HCT116 (cell line): ENCODE results near the gene EPHA8. TPM values are rescaled to one million over a fixed set of nuclear protein-coding genes. Genes with fewer than 3 reads are reported as not detected.

Experiments used
- ATAC-seq: fragments of 200-7000 bp; cut with Tn5 transposase; 2 replicates; pipeline ENCODE4 v1.9.1; 2020; ENCODE audit warnings: mild to moderate bottlenecking, moderate library complexity
- BruUV-seq: library from RNA; stranded (reverse); fragments of 400-500 nt; replicated peaks from 2 replicates; lab custom pipeline; 2021; lab: Mats Ljungman, UMichigan
- CTCF ChIA-PET: fragments of 300-600 bp; sonication (Branson Sonifier 250); formaldehyde crosslinking; loops from one replicate; lab custom pipeline; 2021; ENCODE audit warnings: antibody characterized with exemption; lab: Charles Lee
- POLR2A ChIA-PET: fragments of 300-600, 350-600 bp; sonication (Branson Sonifier 250); formaldehyde crosslinking; loops from one replicate; lab custom pipeline; 2021; ENCODE audit warnings: antibody characterized with exemption; lab: Charles Lee
- RAD21 ChIA-PET, 2 experiments: fragments of 300-600 bp; sonication (Branson Sonifier 250); formaldehyde crosslinking; loops; one replicate each; lab custom pipeline; 2023; ENCODE audit warnings: low total read pairs in 2 of 2; ENCODE audit not compliant: uncharacterized antibody in 2 of 2, unreplicated experiment in 2 of 2, low non-redundant PET in 1 of 2; lab: Charles Lee
- DNase-seq: peaks from one replicate; pipeline ENCODE4 v3.0.0-alpha.2; 2010; ENCODE audit warnings: low read depth, low spot score
- H2AFZ ChIP-seq: fragments of 200-600 bp; shearing (Covaris generic), sonication (generic); 2 replicates; pipeline ENCODE4 v1.6.1; 2017; ENCODE audit warnings: low read depth, mixed run types, mixed read lengths, antibody characterized with exemption, low read length; ENCODE audit not compliant: poor library complexity, severe bottlenecking
- H3K27ac ChIP-seq: 2 replicates; pipeline ENCODE4 v1.5.1; 2012; ENCODE audit warnings: low read depth, low read length
- H3K27me3 ChIP-seq: fragments of 200-600 bp; sonication (generic); 2 replicates; pipeline ENCODE4 v1.6.1; 2016; ENCODE audit warnings: mixed run types, low read length, mixed read lengths; ENCODE audit not compliant: insufficient read depth
- H3K36me3 ChIP-seq, 2 experiments: fragments of 200-500 bp in 1 of 2; fragments of 200-600 bp in 1 of 2; sonication (Bioruptor generic) in 1 of 2; sonication (generic) in 1 of 2; 2 replicates each; pipeline versions ENCODE4 v1.5.1 to v1.6.1; 2014 to 2016; ENCODE audit warnings: low read length in 2 of 2, inconsistent platforms in 1 of 2, mixed read lengths in 1 of 2, mixed run types in 1 of 2; ENCODE audit not compliant: insufficient read depth in 2 of 2, control insufficient read depth in 1 of 2
- H3K4me1 ChIP-seq, 2 experiments: fragments of 200-600 bp in 1 of 2; sonication (generic) in 1 of 2; 2 replicates each; pipeline versions ENCODE4 v1.5.1 to v1.6.1; 2012 to 2017; ENCODE audit warnings: low read length in 2 of 2, inconsistent platforms in 1 of 2, mild to moderate bottlenecking in 1 of 2, mixed read lengths in 1 of 2, mixed run types in 1 of 2, moderate library complexity in 1 of 2; ENCODE audit not compliant: insufficient read depth in 2 of 2, control insufficient read depth in 1 of 2
- H3K4me2 ChIP-seq: fragments of 200-600 bp; sonication (generic); 2 replicates; pipeline ENCODE4 v1.6.1; 2017; ENCODE audit warnings: mixed run types, low read length, mixed read lengths
- H3K4me3 ChIP-seq, 2 experiments: fragments of 200-600 bp in 1 of 2; sonication (generic) in 1 of 2; replicated peaks in 1 of 2; 2 replicates each; pipeline ENCODE4 v1.5.1; 2011 to 2016; ENCODE audit warnings: low read length in 2 of 2, control low read depth in 1 of 2, low read depth in 1 of 2, mild to moderate bottlenecking in 1 of 2, mixed read lengths in 1 of 2, mixed run types in 1 of 2
- H3K79me2 ChIP-seq: fragments of 200-600 bp; sonication (generic); 2 replicates; pipeline ENCODE4 v1.6.1; 2017; ENCODE audit warnings: mild to moderate bottlenecking, mixed run types, low read length, moderate library complexity, mixed read lengths; ENCODE audit not compliant: insufficient read depth
- H3K9ac ChIP-seq: fragments of 200-600 bp; sonication (generic); 2 replicates; pipeline ENCODE4 v1.6.1; 2016; ENCODE audit warnings: low read length, mixed read lengths
- H3K9me2 ChIP-seq: fragments of 200-600 bp; sonication (generic), shearing (Covaris generic); 2 replicates; pipeline ENCODE4 v1.6.1; 2017; ENCODE audit warnings: mixed run types, mild to moderate bottlenecking, moderate library complexity; ENCODE audit not compliant: insufficient read depth
- H3K9me3 ChIP-seq, 2 experiments: fragments of 200-500 bp in 1 of 2; fragments of 200-600 bp in 1 of 2; sonication (Bioruptor generic) in 1 of 2; sonication (generic) in 1 of 2; 2 replicates each; pipeline ENCODE4 v1.6.1; 2014 to 2017; ENCODE audit warnings: low read length in 2 of 2, mixed read lengths in 2 of 2, inconsistent platforms in 1 of 2, low read depth in 1 of 2, mild to moderate bottlenecking in 1 of 2, mixed run types in 1 of 2, moderate library complexity in 1 of 2; ENCODE audit not compliant: control insufficient read depth in 1 of 2, insufficient read depth in 1 of 2
- H4K20me1 ChIP-seq: fragments of 200-600 bp; sonication (generic), shearing (Covaris generic); 2 replicates; pipeline ENCODE4 v1.6.1; 2017; ENCODE audit warnings: mixed run types, mild to moderate bottlenecking, moderate library complexity; ENCODE audit not compliant: insufficient read depth
- EZH2phosphoT487 ChIP-seq: fragments of 200-600 bp; IDR thresholded peaks from 2 replicates; pipeline ENCODE4 v1.6.1; 2018; ENCODE audit warnings: antibody characterized with exemption, borderline replicate concordance
- JUND ChIP-seq: IDR thresholded peaks from 2 replicates; pipeline ENCODE4 v1.6.1; 2012
- SP1 ChIP-seq: IDR thresholded peaks from 2 replicates; pipeline ENCODE4 v1.6.1; 2012; ENCODE audit warnings: low read depth
- SRF ChIP-seq: IDR thresholded peaks from 2 replicates; pipeline ENCODE4 v1.6.1; 2012; ENCODE audit warnings: low read depth
- TCF7L2 ChIP-seq: IDR thresholded peaks from 2 replicates; pipeline ENCODE4 v1.7.0; 2011; ENCODE audit warnings: borderline replicate concordance, inconsistent platforms; ENCODE audit not compliant: insufficient read depth, insufficient read length; ENCODE audit errors: extremely low read depth
- YY1 ChIP-seq: IDR thresholded peaks from 2 replicates; pipeline ENCODE4 v1.6.1; 2011; ENCODE audit warnings: low read length, low read depth, moderate library complexity, mild to moderate bottlenecking; ENCODE audit not compliant: insufficient replicate concordance; ENCODE audit errors: extremely low read depth
- ZFX ChIP-seq: fragments of 450-650 bp; IDR thresholded peaks from 2 replicates; pipeline ENCODE4 v1.6.1; 2017
- intact Hi-C: fragments of 100-400 bp; cut with micrococcal nuclease; formaldehyde crosslinking; loops from 2 replicates; pipeline ENCODE4 v1.10.0; 2022
- total RNA-seq: library from RNA; stranded (reverse); gene quantifications from one replicate; pipeline ENCODE4 v1.2.1, GENCODE V29; 2021; ENCODE audit not compliant: unreplicated experiment
- TF ChIP-seq, protein P1 (sequence below): IDR thresholded peaks from 2 replicates; pipeline ENCODE4 v1.6.1; 2012
- TF ChIP-seq, protein P2 (sequence below): IDR thresholded peaks from 2 replicates; pipeline ENCODE4 v1.6.1; 2012
- TF ChIP-seq, protein P3 (sequence below), 3 experiments: fragments of 200-600 bp in 1 of 3; sonication (generic) in 1 of 3; IDR thresholded peaks in 2 of 3; conservative IDR thresholded peaks in 1 of 3; 2 replicates each; pipeline ENCODE4 v1.5.1; 2012 to 2017; ENCODE audit warnings: low read depth in 2 of 3, low read length in 2 of 3, antibody characterized with exemption in 1 of 3, borderline replicate concordance in 1 of 3, control low read depth in 1 of 3, mild to moderate bottlenecking in 1 of 3, mixed read lengths in 1 of 3, mixed run types in 1 of 3, moderate library complexity in 1 of 3; ENCODE audit not compliant: insufficient read depth in 1 of 3
- TF ChIP-seq, protein P4 (sequence below): IDR thresholded peaks from 2 replicates; pipeline ENCODE4 v1.6.1; 2011; ENCODE audit warnings: mild to moderate bottlenecking, low read length, moderate library complexity; ENCODE audit not compliant: insufficient replicate concordance; ENCODE audit errors: extremely low read depth

EPHA8 gene
- total RNA-seq, 1 experiment from 2014 or later: 0.30 TPM

DNA sequence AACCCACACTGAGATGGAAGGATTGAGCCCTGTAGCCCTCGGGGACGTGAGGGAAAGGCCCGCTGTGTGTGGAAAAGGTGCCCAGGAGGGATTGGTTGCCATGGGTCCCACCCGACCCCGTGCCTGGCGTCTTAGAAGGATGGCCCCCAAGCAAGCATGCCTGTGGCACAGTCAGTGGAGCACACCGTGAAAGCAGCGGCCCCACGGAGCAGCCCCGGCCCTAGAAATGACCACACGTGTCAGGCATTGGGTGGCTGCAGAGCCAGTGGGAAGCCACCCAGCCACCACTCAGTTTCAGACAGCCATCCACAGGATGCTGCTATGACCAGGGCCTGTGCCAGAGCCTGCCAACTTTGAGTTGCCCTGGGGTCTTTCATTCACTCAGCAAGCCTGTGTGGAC lies 13.3 kb upstream of the EPHA8 start:
- no peaks in the 10 kb centered on the region for H3K9me2 ChIP-seq
- H3K36me3 ChIP-seq: no peaks in the 10 kb centered on the region
- POLR2A ChIA-PET: no interaction called here
- no peak overlapping the region for H3K4me3 ChIP-seq
- TF ChIP-seq SRF: no peak
- no peak for TF ChIP-seq EZH2phosphoT487
- no peak for TF ChIP-seq JUND
- TF ChIP-seq, protein P1, sequence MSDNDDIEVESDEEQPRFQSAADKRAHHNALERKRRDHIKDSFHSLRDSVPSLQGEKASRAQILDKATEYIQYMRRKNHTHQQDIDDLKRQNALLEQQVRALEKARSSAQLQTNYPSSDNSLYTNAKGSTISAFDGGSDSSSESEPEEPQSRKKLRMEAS: no peak
- TF ChIP-seq YY1: no peak
- TF ChIP-seq, protein P2, sequence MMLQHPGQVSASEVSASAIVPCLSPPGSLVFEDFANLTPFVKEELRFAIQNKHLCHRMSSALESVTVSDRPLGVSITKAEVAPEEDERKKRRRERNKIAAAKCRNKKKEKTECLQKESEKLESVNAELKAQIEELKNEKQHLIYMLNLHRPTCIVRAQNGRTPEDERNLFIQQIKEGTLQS: no peak
- TF ChIP-seq, protein P3, sequence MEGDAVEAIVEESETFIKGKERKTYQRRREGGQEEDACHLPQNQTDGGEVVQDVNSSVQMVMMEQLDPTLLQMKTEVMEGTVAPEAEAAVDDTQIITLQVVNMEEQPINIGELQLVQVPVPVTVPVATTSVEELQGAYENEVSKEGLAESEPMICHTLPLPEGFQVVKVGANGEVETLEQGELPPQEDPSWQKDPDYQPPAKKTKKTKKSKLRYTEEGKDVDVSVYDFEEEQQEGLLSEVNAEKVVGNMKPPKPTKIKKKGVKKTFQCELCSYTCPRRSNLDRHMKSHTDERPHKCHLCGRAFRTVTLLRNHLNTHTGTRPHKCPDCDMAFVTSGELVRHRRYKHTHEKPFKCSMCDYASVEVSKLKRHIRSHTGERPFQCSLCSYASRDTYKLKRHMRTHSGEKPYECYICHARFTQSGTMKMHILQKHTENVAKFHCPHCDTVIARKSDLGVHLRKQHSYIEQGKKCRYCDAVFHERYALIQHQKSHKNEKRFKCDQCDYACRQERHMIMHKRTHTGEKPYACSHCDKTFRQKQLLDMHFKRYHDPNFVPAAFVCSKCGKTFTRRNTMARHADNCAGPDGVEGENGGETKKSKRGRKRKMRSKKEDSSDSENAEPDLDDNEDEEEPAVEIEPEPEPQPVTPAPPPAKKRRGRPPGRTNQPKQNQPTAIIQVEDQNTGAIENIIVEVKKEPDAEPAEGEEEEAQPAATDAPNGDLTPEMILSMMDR (IDR thresholded peaks at IDR 0.05 in 2 of 3, conservative IDR thresholded peaks at IDR 0.05 in 1 of 3; ENCODE audit: borderline replicate concordance in 1 of 3, insufficient read depth in 1 of 3, low read depth in 2 of 3, low read length in 2 of 3): no peak
- TF ChIP-seq SP1: no peak
- TF ChIP-seq, protein P4, sequence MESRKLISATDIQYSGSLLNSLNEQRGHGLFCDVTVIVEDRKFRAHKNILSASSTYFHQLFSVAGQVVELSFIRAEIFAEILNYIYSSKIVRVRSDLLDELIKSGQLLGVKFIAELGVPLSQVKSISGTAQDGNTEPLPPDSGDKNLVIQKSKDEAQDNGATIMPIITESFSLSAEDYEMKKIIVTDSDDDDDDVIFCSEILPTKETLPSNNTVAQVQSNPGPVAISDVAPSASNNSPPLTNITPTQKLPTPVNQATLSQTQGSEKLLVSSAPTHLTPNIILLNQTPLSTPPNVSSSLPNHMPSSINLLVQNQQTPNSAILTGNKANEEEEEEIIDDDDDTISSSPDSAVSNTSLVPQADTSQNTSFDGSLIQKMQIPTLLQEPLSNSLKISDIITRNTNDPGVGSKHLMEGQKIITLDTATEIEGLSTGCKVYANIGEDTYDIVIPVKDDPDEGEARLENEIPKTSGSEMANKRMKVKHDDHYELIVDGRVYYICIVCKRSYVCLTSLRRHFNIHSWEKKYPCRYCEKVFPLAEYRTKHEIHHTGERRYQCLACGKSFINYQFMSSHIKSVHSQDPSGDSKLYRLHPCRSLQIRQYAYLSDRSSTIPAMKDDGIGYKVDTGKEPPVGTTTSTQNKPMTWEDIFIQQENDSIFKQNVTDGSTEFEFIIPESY: no peak
- TF ChIP-seq TCF7L2: no peak
- no peak for TF ChIP-seq ZFX
- TF ChIP-seq, all 23 proteins: peak for 0
- H3K9me3 ChIP-seq: no peaks in the 10 kb centered on the region
- no peaks in the 10 kb centered on the region for H3K79me2 ChIP-seq
- H3K27ac ChIP-seq: no peak overlapping the region
- ChIA-PET CTCF (no interaction called here), RAD21 (no interaction called here)
- H4K20me1 ChIP-seq: no peaks in the 10 kb centered on the region
- H3K27me3 ChIP-seq: peaks cover 22% of the 10 kb centered on the region; the same call in 1 of the 2 replicates
- intact Hi-C loops: no loop called here
- no peak for ATAC-seq
- no peak overlapping the region for H3K4me2 ChIP-seq
- H3K9ac ChIP-seq: no peak overlapping the region
- no peak for DNase-seq
- no peaks in the 10 kb centered on the region for H3K4me1 ChIP-seq
- H2AFZ ChIP-seq: no peak overlapping the region
- no TSS peak for BruUV-seq
